Mesendoderm (in vitro differentiated cells): ENCODE results near the gene ITSN1.
"Not testable (repeated sequence)": the region's sequence is repeated elsewhere in the genome, so short reads cannot be mapped to it uniquely, and the experiment has no call there.

Experiments used
- DNase-seq: peaks from one replicate; pipeline ENCODE4 v3.0.0; 2013
- H2AK5ac ChIP-seq: 2 replicates; pipeline ENCODE4 v1.6.1; 2013; ENCODE audit warnings: low read length, inconsistent platforms
- H2BK120ac ChIP-seq: 2 replicates; pipeline ENCODE4 v1.6.1; 2013; ENCODE audit warnings: low read depth, mild to moderate bottlenecking, low read length, moderate library complexity, mixed read lengths
- H2BK15ac ChIP-seq: replicated peaks from 2 replicates; pipeline ENCODE4 v1.6.1; 2013; ENCODE audit warnings: low read depth, mild to moderate bottlenecking, moderate library complexity
- H2BK5ac ChIP-seq: 2 replicates; pipeline ENCODE4 v1.6.1; 2013; ENCODE audit warnings: low read length, inconsistent platforms
- H3K18ac ChIP-seq: 2 replicates; pipeline ENCODE4 v1.6.1; 2013; ENCODE audit warnings: mild to moderate bottlenecking, low read length, mixed read lengths
- H3K23ac ChIP-seq: one replicate; pipeline ENCODE4 v1.6.1; 2013; ENCODE audit warnings: low read length
- H3K27ac ChIP-seq: 2 replicates; pipeline ENCODE4 v1.5.1; 2013; ENCODE audit warnings: low read depth, mild to moderate bottlenecking, inconsistent platforms, low read length, moderate library complexity
- H3K27me3 ChIP-seq: 2 replicates; pipeline ENCODE4 v1.6.1; 2013; ENCODE audit warnings: low read length, control low read depth, mild to moderate bottlenecking, inconsistent platforms; ENCODE audit not compliant: insufficient read depth, poor library complexity
- H3K36me3 ChIP-seq: 2 replicates; pipeline ENCODE4 v1.6.1; 2013; ENCODE audit warnings: low read length, inconsistent platforms; ENCODE audit not compliant: control insufficient read depth, insufficient read depth
- H3K4ac ChIP-seq: one replicate; pipeline ENCODE4 v1.6.1; 2013; ENCODE audit warnings: low read depth, mild to moderate bottlenecking, low read length, moderate library complexity
- H3K4me1 ChIP-seq: 2 replicates; pipeline ENCODE4 v1.6.1; 2013; ENCODE audit warnings: low read depth, low read length, inconsistent platforms; ENCODE audit not compliant: control insufficient read depth
- H3K4me2 ChIP-seq: 2 replicates; pipeline ENCODE4 v1.6.1; 2013; ENCODE audit warnings: low read length
- H3K4me3 ChIP-seq: 2 replicates; pipeline ENCODE4 v1.5.1; 2013; ENCODE audit warnings: mild to moderate bottlenecking, low read length
- H3K56ac ChIP-seq: one replicate; pipeline ENCODE4 v1.6.1; 2013; ENCODE audit warnings: low read length
- H3K79me1 ChIP-seq: 2 replicates; pipeline ENCODE4 v1.6.1; 2013; ENCODE audit warnings: low read length, inconsistent platforms
- H3K79me2 ChIP-seq: 2 replicates; pipeline ENCODE4 v1.6.1; 2013; ENCODE audit warnings: mild to moderate bottlenecking, low read length; ENCODE audit not compliant: control insufficient read depth, insufficient read depth
- H3K9ac ChIP-seq: 2 replicates; pipeline ENCODE4 v1.6.1; 2013; ENCODE audit warnings: low read length, inconsistent platforms
- H4K5ac ChIP-seq: one replicate; pipeline ENCODE4 v1.6.1; 2013; ENCODE audit warnings: low read length
- H4K8ac ChIP-seq: one replicate; pipeline ENCODE4 v1.6.1; 2013; ENCODE audit warnings: low read depth, mild to moderate bottlenecking, control low read depth, low read length, moderate library complexity
- WGBS: extraction: QIAGEN DNeasy Blood & Tissue Kit; methylation state at CpG from one replicate; pipeline ENCODE4 v1.1.7; 2013; ENCODE audit warnings: low lambda C conversion rate, missing lambda C conversion rate; ENCODE audit not compliant: insufficient coverage; ENCODE audit errors: extremely low coverage; 5-methylcytosine and 5-hydroxymethylcytosine counted together

The ITSN1 gene

GRCh38 chr21:33721081-33721480 is 78.8 kb downstream of the ITSN1 start:
- H2BK15ac ChIP-seq: no peak overlapping the region
- H3K4me2 ChIP-seq: no peak overlapping the region
- H2AK5ac ChIP-seq: no peak overlapping the region
- no peaks in the 10 kb centered on the region for H3K4me1 ChIP-seq
- H3K36me3 ChIP-seq: no peaks in the 10 kb centered on the region
- peaks cover 2% of the 10 kb centered on the region for H3K79me1 ChIP-seq
- no peak overlapping the region for H3K4ac ChIP-seq
- no CpG with 5 or more reads among the region's 2 CpGs for WGBS
- H2BK120ac ChIP-seq: no peak overlapping the region
- peaks cover 2% of the 10 kb centered on the region for H3K79me2 ChIP-seq
- H3K27ac ChIP-seq: no peak overlapping the region
- H3K18ac ChIP-seq: no peak overlapping the region
- H3K4me3 ChIP-seq: no peak overlapping the region
- no peak overlapping the region for H3K9ac ChIP-seq
- H3K27me3 ChIP-seq: no peaks in the 10 kb centered on the region
- H4K8ac ChIP-seq: no peak overlapping the region
- no peak overlapping the region for H2BK5ac ChIP-seq
- no peak for DNase-seq
- H3K23ac ChIP-seq: no peak overlapping the region
- H3K56ac ChIP-seq: no peak overlapping the region
- no peak overlapping the region for H4K5ac ChIP-seq

DNA sequence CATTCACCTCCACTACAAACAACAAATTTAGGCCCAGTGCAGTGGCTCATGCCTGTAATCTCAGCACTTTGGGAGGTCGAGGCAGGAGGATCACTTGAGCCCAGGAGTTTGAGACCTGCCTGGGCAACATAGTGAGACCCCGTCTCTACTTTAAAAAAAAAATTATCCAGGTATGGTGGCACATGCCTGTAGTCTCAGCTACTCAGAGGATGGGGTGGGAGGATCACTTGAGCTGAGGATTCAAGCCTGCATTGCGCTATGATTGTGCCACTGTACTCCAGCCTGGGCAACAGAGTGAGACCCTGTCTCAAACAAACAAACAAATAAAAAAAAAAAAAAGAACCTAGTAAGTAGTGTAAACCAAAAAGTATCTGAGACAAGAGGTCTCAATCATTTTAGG is 86.8 kb downstream of the ITSN1 start:
- not testable (repeated sequence) for H3K56ac ChIP-seq, DNase-seq, H4K5ac ChIP-seq, H3K79me2 ChIP-seq, H3K23ac ChIP-seq, H2BK5ac ChIP-seq, H3K4me3 ChIP-seq, H4K8ac ChIP-seq, H3K18ac ChIP-seq, H3K4me1 ChIP-seq, H3K4ac ChIP-seq, H2BK15ac ChIP-seq, H3K27ac ChIP-seq, H3K79me1 ChIP-seq, H3K27me3 ChIP-seq, H2AK5ac ChIP-seq, H3K9ac ChIP-seq, H2BK120ac ChIP-seq, H3K36me3 ChIP-seq, H3K4me2 ChIP-seq
- no CpG with 5 or more reads among the region's 3 CpGs for WGBS

DNA sequence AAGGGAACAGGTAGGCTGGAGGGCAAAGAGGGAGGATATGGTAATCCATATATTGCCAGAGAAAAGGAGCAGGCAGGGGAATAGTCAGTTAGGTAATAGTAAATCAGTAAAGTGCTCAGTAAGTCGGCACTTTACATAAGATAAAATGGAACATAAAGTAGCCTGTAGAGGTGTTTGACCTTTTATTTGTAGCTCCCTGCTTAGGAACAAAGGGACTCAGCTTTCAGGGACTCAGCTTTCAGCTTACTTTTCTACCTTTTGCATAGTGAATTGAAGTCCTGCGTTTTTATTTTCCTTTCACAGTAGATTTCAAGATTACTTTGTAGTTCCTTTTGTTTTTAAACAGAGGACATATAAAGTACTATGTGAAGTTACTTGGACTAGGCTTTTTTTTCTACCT is 87.3 kb downstream of the ITSN1 start:
- no peak overlapping the region for H4K5ac ChIP-seq

DNA sequence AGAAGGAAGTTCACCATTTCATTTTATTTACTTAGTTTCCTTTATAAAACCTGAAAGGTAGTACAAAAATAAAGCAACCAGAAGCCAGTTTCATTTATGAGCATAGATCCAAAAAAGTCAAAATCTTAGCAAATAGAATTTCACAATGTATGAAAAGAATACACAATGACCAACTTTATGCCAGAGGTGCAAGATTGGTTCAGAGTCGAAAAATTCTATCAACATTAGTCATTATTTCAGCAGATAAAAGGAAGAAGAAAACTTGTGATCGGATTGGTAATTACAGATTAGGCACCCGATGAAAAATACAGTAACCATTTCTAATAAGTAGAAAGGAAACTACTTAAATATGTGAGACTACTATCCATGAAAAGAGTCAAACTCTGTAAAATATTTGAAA is 89.1 kb downstream of the ITSN1 start:
- Histone ChIP-seq H3K27ac (no peak overlapping the region), H3K4me3 (no peak overlapping the region), H3K18ac (no peak overlapping the region), H3K79me1 (no peaks in the 10 kb centered on the region), H3K4me2 (no peak overlapping the region), H3K4ac (no peak overlapping the region), H3K9ac (no peak overlapping the region), H4K5ac (no peak overlapping the region), H3K36me3 (no peaks in the 10 kb centered on the region), H3K79me2 (no peaks in the 10 kb centered on the region), H2BK120ac (no peak overlapping the region), H3K23ac (no peak overlapping the region), H3K56ac (no peak overlapping the region), H3K27me3 (no peaks in the 10 kb centered on the region), H2AK5ac (no peak overlapping the region), H2BK15ac (no peak overlapping the region), H3K4me1 (no peaks in the 10 kb centered on the region), H2BK5ac (no peak overlapping the region), H4K8ac (no peak overlapping the region)
- no peak for DNase-seq
- no CpG with 5 or more reads among the region's 3 CpGs for WGBS

More for the DNA sequence above, 87.3 kb downstream of the ITSN1 start:
- Histone ChIP-seq H3K4me3 (no peak overlapping the region), H3K56ac (no peak overlapping the region), H3K4me2 (no peak overlapping the region), H3K4ac (no peak overlapping the region), H3K9ac (no peak overlapping the region), H3K36me3 (no peaks in the 10 kb centered on the region), H3K23ac (no peak overlapping the region), H2BK15ac (no peak overlapping the region), H2AK5ac (no peak overlapping the region), H3K79me2 (no peaks in the 10 kb centered on the region), H4K8ac (no peak overlapping the region), H3K79me1 (no peaks in the 10 kb centered on the region), H3K27me3 (no peaks in the 10 kb centered on the region), H3K4me1 (no peaks in the 10 kb centered on the region), H2BK120ac (no peak overlapping the region), H3K18ac (no peak overlapping the region), H2BK5ac (no peak overlapping the region), H3K27ac (no peak overlapping the region)
- WGBS: no CpG with 5 or more reads among the region's 2 CpGs
- no peak for DNase-seq

DNA sequence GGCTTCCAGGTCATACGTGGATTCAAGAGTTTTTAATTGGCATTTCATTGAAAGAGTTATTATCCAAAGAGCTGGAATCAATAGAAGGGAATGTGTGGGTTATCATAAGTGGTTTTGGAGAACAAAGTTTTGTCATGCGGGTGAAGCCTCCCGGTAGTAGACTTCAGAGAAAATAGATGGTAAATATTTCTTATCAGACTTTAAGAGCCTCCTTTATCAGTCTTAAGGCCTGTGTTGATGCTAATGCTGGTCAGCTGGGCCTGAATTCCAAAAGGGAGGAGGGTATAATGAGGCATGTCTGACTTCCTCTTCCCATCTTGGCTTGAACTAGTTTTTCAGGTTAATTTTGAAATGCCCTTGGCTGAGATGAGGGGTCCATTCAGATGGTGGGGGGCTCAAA is 89.7 kb downstream of the ITSN1 start:
- Histone ChIP-seq H3K79me1 (no peaks in the 10 kb centered on the region), H2BK15ac (no peak overlapping the region), H3K79me2 (no peaks in the 10 kb centered on the region), H3K4me2 (no peak overlapping the region), H3K4ac (no peak overlapping the region), H4K5ac (no peak overlapping the region), H3K23ac (no peak overlapping the region), H3K27me3 (no peaks in the 10 kb centered on the region), H3K56ac (no peak overlapping the region), H3K18ac (no peak overlapping the region), H2BK5ac (no peak overlapping the region), H4K8ac (no peak overlapping the region), H3K4me3 (no peak overlapping the region), H3K9ac (no peak overlapping the region), H3K36me3 (no peaks in the 10 kb centered on the region), H2AK5ac (no peak overlapping the region), H3K27ac (no peak overlapping the region), H2BK120ac (no peak overlapping the region), H3K4me1 (no peaks in the 10 kb centered on the region)
- WGBS: no CpG with 5 or more reads among the region's 3 CpGs
- peak; percentile 60 for DNase-seq

GRCh38 chr21:33733601-33734000 is 91.3 kb downstream of the ITSN1 start:
- no peaks in the 10 kb centered on the region for H3K4me1 ChIP-seq
- no peak overlapping the region for H2BK15ac ChIP-seq
- H3K4me3 ChIP-seq: no peak overlapping the region
- no peak for DNase-seq
- H3K36me3 ChIP-seq: no peaks in the 10 kb centered on the region
- no peak overlapping the region for H3K9ac ChIP-seq
- no peak overlapping the region for H3K18ac ChIP-seq
- H2BK120ac ChIP-seq: no peak overlapping the region
- no peak overlapping the region for H3K4me2 ChIP-seq
- H3K27ac ChIP-seq: no peak overlapping the region
- H2BK5ac ChIP-seq: no peak overlapping the region
- no peaks in the 10 kb centered on the region for H3K79me1 ChIP-seq
- H2AK5ac ChIP-seq: no peak overlapping the region
- no peak overlapping the region for H4K8ac ChIP-seq
- H3K27me3 ChIP-seq: no peaks in the 10 kb centered on the region
- no peak overlapping the region for H3K56ac ChIP-seq
- H4K5ac ChIP-seq: no peak overlapping the region
- no peak overlapping the region for H3K4ac ChIP-seq
- no peak overlapping the region for H3K23ac ChIP-seq
- WGBS: no CpG with 5 or more reads among the region's 2 CpGs
- no peaks in the 10 kb centered on the region for H3K79me2 ChIP-seq
